Measurements from ENCODE around the gene TMEM120B. TPM values are rescaled to one million over a fixed set of nuclear protein-coding genes. Genes with fewer than 3 reads are reported as not detected.
"Not testable (repeated sequence)": the region's sequence is repeated elsewhere in the genome, so short reads cannot be mapped to it uniquely, and the experiment has no call there.

Gene TMEM120B
- total RNA-seq, 1 experiment from 2014 or later = 6.6 TPM

DNA sequence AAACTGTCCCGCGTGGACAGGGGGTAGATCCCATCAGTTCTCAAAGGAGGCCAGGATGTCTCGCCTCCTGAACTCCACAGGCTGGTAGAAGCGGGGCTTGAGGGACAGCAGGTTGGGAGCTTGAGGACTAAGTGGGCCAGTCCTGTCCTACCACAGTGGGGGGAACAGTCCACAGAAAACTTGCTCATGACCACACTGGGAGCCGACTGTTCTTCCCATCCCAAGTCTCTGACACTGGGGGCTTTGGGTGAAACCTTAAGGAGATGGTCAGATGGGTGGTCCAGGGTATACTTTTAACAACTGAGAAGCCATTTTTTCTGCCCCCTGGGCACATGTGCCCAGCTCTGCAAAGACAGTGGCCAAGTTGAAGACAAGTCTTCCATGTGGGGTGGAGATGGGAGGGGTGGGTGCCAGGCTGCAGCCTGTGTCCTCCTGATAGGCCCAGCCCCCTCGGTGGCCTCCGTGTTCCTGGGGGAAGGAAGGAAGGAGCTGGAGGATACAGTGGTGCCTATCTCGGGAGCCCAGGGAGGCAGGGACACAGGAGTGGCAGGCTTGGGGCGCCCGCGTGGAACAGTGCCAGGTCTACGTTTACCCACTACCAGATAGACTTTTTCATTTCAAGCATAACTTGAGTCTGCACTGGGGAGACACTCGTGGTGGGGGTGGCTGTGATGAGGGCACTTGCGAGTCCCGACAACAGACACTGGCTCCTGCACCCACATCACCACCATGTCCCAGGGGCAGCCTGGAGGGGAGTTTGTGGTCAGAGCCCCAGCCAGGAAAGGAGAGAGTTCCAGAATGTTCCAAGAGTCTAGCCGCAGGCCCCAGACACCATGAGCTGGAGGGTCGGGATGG is 66.2 kb downstream of the TMEM120B start:
- H3K4me3 ChIP-seq = no peak overlapping the region
- DNase-seq = no peak
- H3K27me3 ChIP-seq = no peaks in the 10 kb centered on the region
- H3K36me3 ChIP-seq = no peaks in the 10 kb centered on the region
- no peaks in the 10 kb centered on the region for H3K9me3 ChIP-seq

DNA sequence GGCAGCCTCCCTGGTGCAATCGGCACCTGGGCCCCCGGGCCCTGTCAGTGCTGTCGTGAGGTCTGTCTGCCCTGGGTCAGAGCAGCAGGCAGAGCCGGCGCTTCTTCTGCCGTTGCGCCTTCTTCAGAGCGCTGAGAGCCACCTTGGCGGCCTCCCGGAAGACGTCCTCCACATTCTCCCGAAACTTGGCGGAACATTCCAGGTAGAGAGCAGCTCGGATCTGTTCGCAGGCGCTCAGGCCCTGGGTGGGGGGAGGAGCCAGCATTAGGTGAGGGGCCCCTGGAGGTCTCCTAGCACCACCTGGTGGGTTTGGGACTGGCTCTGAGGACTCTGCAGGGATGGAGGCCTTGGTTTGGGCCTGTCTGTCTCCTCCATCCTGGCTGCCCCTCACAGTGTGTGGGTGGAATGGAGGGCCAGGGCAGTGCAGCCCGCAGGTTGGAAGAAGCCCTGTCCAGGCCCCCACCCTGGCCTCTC is 66.9 kb downstream of the TMEM120B start:
- no peaks in the 10 kb centered on the region for H3K36me3 ChIP-seq
- H3K4me3 ChIP-seq = no peak overlapping the region
- no peak for DNase-seq
- no peaks in the 10 kb centered on the region for H3K9me3 ChIP-seq
- no peaks in the 10 kb centered on the region for H3K27me3 ChIP-seq

- no peaks in the 10 kb centered on the region for H3K36me3 ChIP-seq
- no peaks in the 10 kb centered on the region for H3K27me3 ChIP-seq
- no peak overlapping the region for H3K4me3 ChIP-seq
- no peaks in the 10 kb centered on the region for H3K9me3 ChIP-seq
- DNase-seq = no peak
These were observed 67.9 kb downstream of the TMEM120B start for GRCh38 chr12:121780429-121780828.

DNA sequence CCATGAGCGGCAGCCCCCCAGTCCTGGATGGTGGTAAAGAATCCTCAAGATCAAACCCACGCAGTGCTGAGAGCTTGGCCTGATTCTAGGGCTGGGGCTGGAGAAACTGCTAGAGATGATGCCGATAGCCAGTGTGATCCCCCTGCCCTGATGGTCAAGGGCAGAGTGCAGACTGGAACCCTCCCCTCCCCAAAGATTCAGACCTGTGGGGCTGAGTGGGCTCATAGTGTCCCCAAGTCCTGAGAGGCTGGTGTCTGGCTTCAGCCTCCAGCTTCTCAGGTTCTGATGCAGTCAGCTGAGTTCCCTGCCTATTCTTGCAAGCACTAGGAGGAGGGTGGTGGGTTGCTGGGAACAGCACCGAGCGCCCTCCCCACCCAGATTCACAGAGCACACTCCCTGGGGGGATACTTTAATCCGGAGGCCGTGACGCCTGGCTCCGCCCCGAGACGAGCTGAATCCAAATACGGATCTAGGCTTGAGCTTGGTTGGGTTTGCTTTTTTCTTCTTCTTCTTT is 69.0 kb downstream of the TMEM120B start:
- Histone ChIP-seq H3K9me3 (no peaks in the 10 kb centered on the region), H3K4me3 (no peak overlapping the region), H3K36me3 (no peaks in the 10 kb centered on the region), H3K27me3 (no peaks in the 10 kb centered on the region)
- DNase-seq = no peak

- Histone ChIP-seq H3K4me3 (no peak overlapping the region), H3K36me3 (no peaks in the 10 kb centered on the region), H3K27me3 (no peaks in the 10 kb centered on the region), H3K9me3 (no peaks in the 10 kb centered on the region)
- no peak for DNase-seq
These were observed 69.7 kb downstream of the TMEM120B start for GRCh38 chr12:121781998-121782979.

- DNase-seq = peak; percentile 78
- Histone ChIP-seq H3K36me3 (no peaks in the 10 kb centered on the region), H3K9me3 (no peaks in the 10 kb centered on the region), H3K27me3 (no peaks in the 10 kb centered on the region), H3K4me3 (no peak overlapping the region)
These were observed 71.2 kb downstream of the TMEM120B start for GRCh38 chr12:121783766-121784165.

GRCh38 chr12:121784460-121784859 is 71.9 kb downstream of the TMEM120B start:
- H3K27me3 ChIP-seq = no peaks in the 10 kb centered on the region
- H3K9me3 ChIP-seq = no peaks in the 10 kb centered on the region
- H3K4me3 ChIP-seq = no peak overlapping the region
- peak; percentile 84 for DNase-seq
- H3K36me3 ChIP-seq = no peaks in the 10 kb centered on the region

DNA sequence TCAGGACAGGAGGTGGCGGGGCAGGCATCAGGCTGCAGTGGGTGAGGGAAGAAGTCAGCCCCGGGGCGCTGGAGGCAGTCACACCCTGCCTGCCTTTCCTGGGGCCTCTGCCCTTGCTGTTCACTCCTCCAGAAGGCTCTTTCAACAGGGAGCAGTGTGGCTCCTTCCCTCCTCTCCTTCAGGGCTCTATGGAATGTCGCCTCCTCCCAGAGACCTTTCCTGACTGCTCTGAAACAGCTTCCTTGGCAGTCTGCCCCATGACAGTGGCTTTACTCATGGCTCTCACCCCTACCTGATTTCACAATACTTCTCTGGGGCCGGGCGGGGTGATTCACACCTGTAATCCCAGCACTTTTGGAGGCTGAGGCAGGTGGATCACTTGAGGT is 73.9 kb downstream of the TMEM120B start:
- Histone ChIP-seq H3K4me3 (no peak overlapping the region), H3K27me3 (no peaks in the 10 kb centered on the region), H3K9me3 (no peaks in the 10 kb centered on the region), H3K36me3 (no peaks in the 10 kb centered on the region)
- DNase-seq = peak; percentile 95

GRCh38 chr12:121787063-121788025 is 74.8 kb downstream of the TMEM120B start:
- DNase-seq = no peak
- no peaks in the 10 kb centered on the region for H3K27me3 ChIP-seq
- H3K9me3 ChIP-seq = no peaks in the 10 kb centered on the region
- no peaks in the 10 kb centered on the region for H3K36me3 ChIP-seq
- no peak overlapping the region for H3K4me3 ChIP-seq

- Histone ChIP-seq H3K27me3 (no peaks in the 10 kb centered on the region), H3K36me3 (no peaks in the 10 kb centered on the region), H3K9me3 (no peaks in the 10 kb centered on the region), H3K4me3 (no peak overlapping the region)
- no peak for DNase-seq
These were observed 75.7 kb downstream of the TMEM120B start for GRCh38 chr12:121788176-121788818.

- Histone ChIP-seq H3K9me3 (no peaks in the 10 kb centered on the region), H3K27me3 (no peaks in the 10 kb centered on the region), H3K4me3 (no peak overlapping the region), H3K36me3 (no peaks in the 10 kb centered on the region)
- no peak for DNase-seq
These were observed 76.8 kb downstream of the TMEM120B start for GRCh38 chr12:121789233-121789781.

- Histone ChIP-seq H3K36me3 (no peaks in the 10 kb centered on the region; the same call in 1 of the 2 replicates), H3K9me3 (no peaks in the 10 kb centered on the region), H3K4me3 (no peak overlapping the region), H3K27me3 (no peaks in the 10 kb centered on the region)
- no peak for DNase-seq
These were observed 77.5 kb downstream of the TMEM120B start for GRCh38 chr12:121789800-121790728.

- H3K4me3 ChIP-seq, DNase-seq, H3K36me3 ChIP-seq, H3K9me3 ChIP-seq, H3K27me3 ChIP-seq: not testable (repeated sequence)
These were observed 78.2 kb downstream of the TMEM120B start for GRCh38 chr12:121790785-121791184.

Measured in MG63 (cell line).